H1 (cell line): ENCODE results near the gene DDX41.

ENCODE experiments used
- CBX5 ChIP-seq: fragments of 300-800, 300-1000 bp; sonication (generic); IDR thresholded peaks from 2 replicates; pipeline ENCODE4 v1.7.1; 2016; ENCODE audit warnings: antibody characterized with exemption, low read length, low read depth
- CEBPB ChIP-seq: IDR thresholded peaks from 2 replicates; pipeline ENCODE4 v1.6.1; 2012; ENCODE audit warnings: low read depth, low read length
- CTCF ChIP-seq, 3 experiments: IDR thresholded peaks; 1 replicate in 2 of 3; 2 replicates in 1 of 3; pipeline versions ENCODE4 v1.5.1 to v1.6.1; 2011; ENCODE audit warnings: low read length in 3 of 3, mild to moderate bottlenecking in 3 of 3, inconsistent platforms in 2 of 3, low read depth in 1 of 3, moderate library complexity in 1 of 3; ENCODE audit not compliant: insufficient read depth in 1 of 3; ENCODE audit errors: control extremely low read depth in 1 of 3
- EP300 ChIP-seq, 2 experiments: IDR thresholded peaks; 1 replicate in 1 of 2; 2 replicates in 1 of 2; pipeline ENCODE4 v1.6.1; 2011 to 2012; ENCODE audit warnings: low read depth in 2 of 2, low read length in 2 of 2, mild to moderate bottlenecking in 2 of 2, borderline replicate concordance in 1 of 2, inconsistent platforms in 1 of 2, moderate library complexity in 1 of 2
- EZH2 ChIP-seq: fragments of 200-600 bp; sonication (generic); IDR thresholded peaks from 2 replicates; pipeline ENCODE4 v1.7.1; 2012; ENCODE audit warnings: low read depth, mild to moderate bottlenecking, moderate library complexity, low read length, inconsistent platforms; ENCODE audit not compliant: severe bottlenecking
- HDAC2 ChIP-seq, 2 experiments: fragments of 300-600 bp in 1 of 2; sonication (generic) in 1 of 2; IDR thresholded peaks; 2 replicates each; pipeline ENCODE4 v1.6.1; 2011 to 2012; ENCODE audit warnings: low read depth in 2 of 2, low read length in 2 of 2, mild to moderate bottlenecking in 2 of 2, moderate library complexity in 2 of 2, borderline replicate concordance in 1 of 2, inconsistent platforms in 1 of 2
- JUN ChIP-seq: IDR thresholded peaks from 2 replicates; pipeline ENCODE4 v1.6.1; 2011; ENCODE audit warnings: low read depth, mild to moderate bottlenecking, improper control_type of control experiment, low read length
- JUND ChIP-seq: IDR thresholded peaks from 2 replicates; pipeline ENCODE4 v1.6.1; 2011; ENCODE audit warnings: mild to moderate bottlenecking, improper control_type of control experiment, low read length
- MAFK ChIP-seq: IDR thresholded peaks from 2 replicates; pipeline ENCODE4 v1.6.1; 2012; ENCODE audit warnings: low read depth, mild to moderate bottlenecking, improper control_type of control experiment, low read length
- POLR2A ChIP-seq, 2 experiments: IDR thresholded peaks; 1 replicate in 1 of 2; 2 replicates in 1 of 2; pipeline ENCODE4 v1.6.1; 2011; ENCODE audit warnings: low read depth in 2 of 2, low read length in 2 of 2, mild to moderate bottlenecking in 2 of 2; ENCODE audit errors: control extremely low read depth in 1 of 2
- POLR2AphosphoS5 ChIP-seq: IDR thresholded peaks from 2 replicates; pipeline ENCODE4 v1.6.1; 2011; ENCODE audit warnings: low read depth, low read length
- USF2 ChIP-seq: IDR thresholded peaks from 2 replicates; pipeline ENCODE4 v1.6.1; 2011; ENCODE audit warnings: low read length, improper control_type of control experiment
- YY1 ChIP-seq: IDR thresholded peaks from 2 replicates; pipeline ENCODE4 v1.6.1; 2011; ENCODE audit warnings: low read depth, mild to moderate bottlenecking, low read length
- ZNF274 ChIP-seq: IDR thresholded peaks from 2 replicates; pipeline ENCODE4 v1.7.0; 2012; ENCODE audit warnings: low read length, borderline replicate concordance; ENCODE audit errors: extremely low read depth

- TF ChIP-seq JUND (no peak), CEBPB (no peak), JUN (no peak), EP300 (IDR thresholded peaks at IDR 0.05; ENCODE audit: borderline replicate concordance in 1 of 2, low read depth in 2 of 2, low read length in 2 of 2) (no peak), USF2 (no peak), YY1 (no peak), CBX5 (no peak), CTCF (IDR thresholded peaks at IDR 0.05; ENCODE audit: control extremely low read depth in 1 of 3, insufficient read depth in 1 of 3, low read depth in 1 of 3, low read length in 3 of 3) (no peak), HDAC2 (IDR thresholded peaks at IDR 0.05; ENCODE audit: borderline replicate concordance in 1 of 2, low read depth in 2 of 2, low read length in 2 of 2) (no peak), POLR2A (IDR thresholded peaks at IDR 0.05; ENCODE audit: control extremely low read depth in 1 of 2, low read depth in 2 of 2, low read length in 2 of 2) (no peak), POLR2AphosphoS5 (no peak), EZH2 (no peak), ZNF274 (no peak), MAFK (no peak)
Measured at GRCh38 chr5:177555228-177555627, 38.5 kb upstream of the DDX41 start.
